Caki2 (cell line): Measurements from ENCODE around the gene FAM110A. TPM values are rescaled to one million over a fixed set of nuclear protein-coding genes. Genes with fewer than 3 reads are reported as not detected.
"Not testable (repeated sequence)": the region's sequence is repeated elsewhere in the genome, so short reads cannot be mapped to it uniquely, and the experiment has no call there.

Experiments
- DNase-seq: peaks from one replicate; pipeline ENCODE4 v3.0.0-alpha.2; 2015; ENCODE audit warnings: low read depth
- in situ Hi-C: cut with HindIII; loops from 2 replicates; pipeline ENCODE4 v1.10.0; 2016; ENCODE audit warnings: low sequenced_read_pairs, low pct_unique_long_range_greater_than_20kb, mixed read lengths
- total RNA-seq: library from RNA; depleted of rRNA; stranded (reverse); fragments of >200 nt; shearing (Covaris generic); gene quantifications from 2 replicates; pipeline ENCODE4 v1.2.3, GENCODE V29; 2014; ENCODE audit warnings: low replicate concordance

Gene FAM110A
- total RNA-seq, 1 experiment from 2014 or later: 14.9 TPM

DNA sequence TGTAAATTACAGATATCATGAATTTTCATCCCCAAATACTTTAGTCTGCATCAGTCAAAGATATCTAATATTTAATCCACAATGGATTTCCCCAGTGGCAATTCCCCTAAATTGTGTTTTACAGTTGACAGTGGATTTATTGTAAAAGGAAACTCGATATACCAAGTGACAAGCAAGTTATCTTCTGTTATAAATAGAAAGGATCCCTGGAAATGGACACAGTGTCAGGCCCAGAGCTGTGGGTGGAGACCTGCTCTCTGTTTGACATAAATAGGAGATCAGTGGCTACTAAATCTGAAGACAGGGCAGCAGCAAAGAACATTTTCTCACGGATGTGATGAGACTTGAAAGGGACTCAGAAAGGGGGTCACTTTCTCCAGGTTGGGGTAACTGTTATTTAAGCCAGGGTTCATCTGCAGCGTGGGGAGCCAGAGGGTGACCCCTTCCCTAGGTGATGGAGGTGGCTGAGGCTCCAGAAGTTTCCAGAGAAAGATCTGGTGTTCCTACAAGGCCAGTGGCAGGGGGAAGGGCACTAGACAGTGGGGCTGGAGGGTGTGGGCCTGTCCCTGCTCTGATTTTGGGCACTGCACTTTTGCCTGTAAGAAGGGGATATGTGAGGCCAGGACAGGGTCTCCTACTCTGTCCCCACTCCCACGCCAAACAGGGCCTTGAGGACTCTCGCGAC is 12.3 kb upstream of the FAM110A start:
- in situ Hi-C loops: no loop called here

GRCh38 chr20:821731-822065 is 11.8 kb upstream of the FAM110A start:
- in situ Hi-C loops: no loop called here
- no peak for DNase-seq

More for the DNA sequence above, 12.3 kb upstream of the FAM110A start:
- DNase-seq: no peak

- in situ Hi-C loops: no loop called here
- no peak for DNase-seq
Observed at GRCh38 chr20:822651-823573, 10.6 kb upstream of the FAM110A start.

GRCh38 chr20:823574-823902 is 10.0 kb upstream of the FAM110A start:
- in situ Hi-C loops: no loop called here
- DNase-seq: no peak

GRCh38 chr20:824490-824889 is 9.0 kb upstream of the FAM110A start:
- no peak for DNase-seq
- in situ Hi-C loops: no loop called here

DNA sequence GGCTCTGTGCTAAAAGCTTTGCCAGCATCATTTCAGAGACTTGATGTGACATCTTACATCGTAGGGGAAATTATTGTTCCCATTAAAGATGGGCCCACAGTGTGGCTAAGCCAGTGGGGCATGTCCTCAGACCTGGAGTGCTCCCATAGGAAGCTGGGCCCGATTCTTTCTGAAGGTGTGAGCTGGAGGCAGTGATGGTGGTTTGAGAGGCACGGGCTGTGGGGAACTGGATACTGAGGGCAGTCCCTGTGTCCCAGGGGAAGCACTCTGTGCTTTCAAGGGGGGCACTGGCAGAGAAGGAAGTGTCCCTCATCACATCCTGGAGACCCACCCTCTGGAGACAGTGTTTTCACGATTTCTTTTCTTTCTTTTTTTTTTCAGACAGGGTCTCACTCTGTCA is 8.6 kb upstream of the FAM110A start:
- DNase-seq: no peak
- in situ Hi-C loops: no loop called here

GRCh38 chr20:825710-826421 is 7.6 kb upstream of the FAM110A start:
- in situ Hi-C loops: no loop called here
- no peak for DNase-seq

GRCh38 chr20:826695-827323 is 6.7 kb upstream of the FAM110A start:
- no peak for DNase-seq
- in situ Hi-C loops: no loop called here

DNA sequence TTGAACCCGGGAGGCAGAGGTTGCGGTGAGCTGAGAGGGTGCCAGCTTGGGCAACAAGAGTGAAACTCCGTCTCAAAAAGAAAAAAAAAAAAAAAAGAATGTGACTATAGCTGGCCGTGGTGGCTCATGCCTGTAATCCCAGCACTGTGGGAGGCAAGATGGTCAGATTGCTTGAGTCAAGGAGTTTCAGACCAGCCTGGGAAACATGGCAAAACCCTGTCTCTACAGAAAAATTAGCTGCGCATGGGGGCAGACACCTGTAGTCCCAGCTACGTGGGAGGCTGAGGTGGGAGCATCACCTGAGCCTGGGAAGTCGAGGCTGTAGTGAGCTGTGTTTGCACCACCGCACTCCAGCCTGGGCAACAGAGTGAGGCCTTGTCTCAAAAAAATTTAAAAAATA is 5.5 kb upstream of the FAM110A start:
- DNase-seq, in situ Hi-C loops: not testable (repeated sequence)

DNA sequence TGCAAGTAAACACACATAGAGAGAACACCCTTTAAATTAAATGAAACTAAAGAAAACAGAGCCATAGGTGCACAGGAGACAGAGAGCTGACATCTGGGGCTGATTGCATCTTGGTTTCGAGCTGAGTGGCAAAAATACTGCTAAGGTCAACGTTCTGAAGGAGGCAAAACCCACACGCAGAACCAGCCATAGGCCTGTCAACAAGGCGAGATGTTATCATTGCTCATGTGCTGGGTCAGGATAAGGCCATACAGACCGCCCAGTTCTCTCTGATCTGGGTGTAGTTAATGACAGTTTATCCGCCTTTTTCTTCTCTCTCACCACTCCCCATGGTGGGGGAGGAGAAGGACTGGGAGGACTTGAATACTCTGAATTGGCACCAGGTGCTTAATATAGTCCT is 4.5 kb upstream of the FAM110A start:
- in situ Hi-C loops: no loop called here
- DNase-seq: no peak

GRCh38 chr20:829551-829950 is 4.0 kb upstream of the FAM110A start:
- no peak for DNase-seq
- in situ Hi-C loops: no loop called here

DNA sequence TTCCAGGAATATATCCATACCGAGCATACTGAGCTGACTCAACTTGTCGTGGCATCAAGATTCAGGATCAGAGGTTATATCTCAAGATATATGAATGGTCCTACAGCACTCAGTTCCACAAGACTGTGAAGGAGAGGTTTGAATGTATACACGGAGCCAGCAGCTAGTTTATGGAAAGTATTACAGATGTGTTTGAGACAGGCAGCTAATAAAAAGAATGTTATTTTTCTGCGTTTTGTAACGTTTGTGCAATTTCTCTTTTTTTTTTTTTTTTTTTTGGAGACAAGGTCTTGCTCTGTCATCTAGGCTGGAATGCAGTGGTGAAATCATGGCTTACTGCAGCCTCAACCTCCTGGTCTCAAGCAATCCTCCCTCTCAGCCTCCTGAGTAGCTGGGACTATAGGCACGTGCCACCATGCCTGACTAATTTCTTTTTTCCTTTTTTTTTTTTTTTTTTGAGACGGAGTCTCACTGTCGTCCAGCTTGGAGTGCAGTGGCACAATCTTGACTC is 3.4 kb upstream of the FAM110A start:
- in situ Hi-C loops: no loop called here
- DNase-seq: no peak

DNA sequence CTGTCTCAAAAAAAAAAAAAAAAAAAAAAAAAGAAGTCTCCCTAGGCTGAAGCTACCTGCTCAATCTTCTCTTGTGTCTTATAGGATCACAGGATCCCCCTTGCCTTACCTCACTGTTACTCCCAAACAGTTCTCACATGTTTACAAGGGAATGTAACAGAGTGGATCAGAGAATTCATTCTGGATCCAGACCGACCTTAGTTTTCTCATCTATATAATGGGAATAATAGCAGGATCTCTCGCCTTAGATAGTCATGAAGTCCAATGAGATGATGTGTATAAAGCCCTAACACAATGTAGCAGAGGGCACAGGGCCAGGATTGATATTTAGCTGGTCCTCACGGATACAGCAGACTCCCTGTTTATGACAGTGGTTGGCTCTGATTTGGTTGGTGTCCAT is 2.3 kb upstream of the FAM110A start:
- in situ Hi-C loops: no loop called here
- no peak for DNase-seq

DNA sequence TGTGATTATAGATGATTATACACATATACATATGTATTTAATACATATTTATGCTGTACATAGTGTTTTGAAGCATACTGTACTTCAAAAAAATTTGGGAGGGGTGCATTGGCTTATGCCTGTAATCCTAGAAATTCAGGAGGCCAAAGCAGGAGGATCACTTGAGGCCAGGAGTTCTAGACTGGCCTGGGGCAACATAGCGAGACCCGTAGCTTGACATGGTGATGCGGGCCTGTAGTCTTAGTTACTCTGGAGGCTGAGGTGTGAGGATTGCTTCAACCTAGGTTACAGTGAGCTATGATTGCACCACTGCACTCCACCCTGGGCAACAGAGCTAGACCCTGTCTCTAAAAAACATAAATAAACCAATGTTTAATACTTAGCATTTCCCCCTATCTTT is 1.6 kb upstream of the FAM110A start:
- no peak for DNase-seq
- in situ Hi-C loops: no loop called here

DNA sequence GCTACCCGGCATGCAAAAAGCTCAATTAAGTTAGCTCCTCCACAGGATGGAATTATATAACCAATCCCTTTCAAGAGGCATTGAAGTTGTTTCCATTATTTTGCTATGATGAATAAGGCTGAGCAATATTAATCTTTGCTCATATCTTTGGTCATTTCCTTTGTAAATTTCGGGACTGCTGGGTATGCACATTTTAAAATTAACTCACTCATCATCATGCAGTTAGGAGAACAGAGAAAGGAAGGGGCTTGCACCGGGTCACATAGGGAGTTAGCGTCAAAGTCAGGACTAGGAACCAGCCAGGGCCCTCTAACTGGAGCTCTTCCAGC is 430 bp upstream of the FAM110A start:
- in situ Hi-C loops: no loop called here
- DNase-seq: no peak

- in situ Hi-C loops: no loop called here
- DNase-seq: no peak
Observed at GRCh38 chr20:834151-834746, 734 bp downstream of the FAM110A start.

GRCh38 chr20:835608-836045 is 2.1 kb downstream of the FAM110A start:
- in situ Hi-C loops: no loop called here

GRCh38 chr20:836190-836589 is 2.7 kb downstream of the FAM110A start:
- DNase-seq: no peak
- in situ Hi-C loops: no loop called here

More at GRCh38 chr20:835608-836045, 2.1 kb downstream of the FAM110A start:
- DNase-seq: no peak
